Measurements from ENCODE around the gene DUSP1. TPM values are rescaled to one million over a fixed set of nuclear protein-coding genes. Genes with fewer than 3 reads are reported as not detected.

DUSP1 gene
- total RNA-seq, 4 donors from 2014 or later: 488 to 965 (median 649) TPM

GRCh38 chr5:172741206-172741582, 29.8 kb downstream of the DUSP1 start:
- WGBS, 2 donors (ENCODE audit: low coverage in 1 of 2): 25 to 38% methylated on average over 1 of the region's 1 CpG
- no peak for ATAC-seq
- Histone ChIP-seq H3K27me3 (no peaks in the 10 kb centered on the region), H3K36me3 (no peaks in the 10 kb centered on the region), H3K9me3 (no peaks in the 10 kb centered on the region), H3K27ac (peak overlapping the region; percentile 89 to 97 (median 92)), H3K4me3 (no peak overlapping the region), H3K4me1 (peaks cover 0 to 63% (median 16%) of the 10 kb centered on the region in 3 donors)
- no peak for TF ChIP-seq CTCF (IDR thresholded peaks at IDR 0.05)
- TF ChIP-seq EP300 (IDR thresholded peaks at IDR 0.05): no peak
- no peak for TF ChIP-seq POLR2AphosphoS5 (IDR thresholded peaks at IDR 0.05)
- no peak for TF ChIP-seq POLR2A (IDR thresholded peaks at IDR 0.05)

- H3K4me1 ChIP-seq: peaks cover 0 to 64% (median 16%) of the 10 kb centered on the region in 3 donors
- no peaks in the 10 kb centered on the region for H3K27me3 ChIP-seq
- H3K4me3 ChIP-seq: no peak overlapping the region
- H3K9me3 ChIP-seq: no peaks in the 10 kb centered on the region
- WGBS, 2 donors (ENCODE audit: low coverage in 1 of 2): 47 to 58% methylated on average over 8 of the region's 15 CpGs
- peak; percentile 96 for ATAC-seq
- H3K36me3 ChIP-seq: no peaks in the 10 kb centered on the region
- peak overlapping the region; percentile 89 to 97 (median 92) for H3K27ac ChIP-seq
- no peak for TF ChIP-seq EP300 (IDR thresholded peaks at IDR 0.05)
- peak; percentile 90 for TF ChIP-seq POLR2AphosphoS5 (IDR thresholded peaks at IDR 0.05)
Observed at GRCh38 chr5:172740428-172741205, 30.4 kb downstream of the DUSP1 start.

DNA sequence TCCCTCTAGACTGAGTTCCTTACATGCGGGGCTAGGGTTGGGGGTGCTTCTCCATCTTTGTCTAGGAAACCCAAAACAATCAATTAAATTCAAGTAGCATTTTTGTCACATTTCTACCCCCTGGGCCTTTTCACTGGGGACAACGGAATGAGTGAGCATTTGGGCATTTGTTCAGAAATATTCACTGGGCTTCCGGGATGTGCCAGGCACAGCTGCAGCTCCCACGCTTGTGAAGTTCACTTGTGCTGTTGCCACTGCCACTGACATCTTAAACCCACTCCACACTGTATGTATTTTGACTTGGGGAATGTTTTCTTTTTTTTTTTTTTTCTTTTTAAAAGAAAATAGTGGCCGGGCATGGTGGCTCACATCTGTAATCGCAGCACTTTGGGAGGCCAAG, 31.6 kb downstream of the DUSP1 start:
- 91% methylated on average over 5 of the region's 6 CpGs; no CpG with 5 or more reads in 1 of the 2 donors for WGBS, 2 donors (ENCODE audit: low coverage in 1 of 2)
- H3K27ac ChIP-seq: peak overlapping the region; percentile 18 to 97 (median 91)
- H3K4me3 ChIP-seq: no peak overlapping the region

GRCh38 chr5:172736508-172737135, 34.4 kb downstream of the DUSP1 start:
- Histone ChIP-seq H3K27ac (peak overlapping the region; percentile 8 to 99 (median 93)), H3K4me3 (no peak overlapping the region), H3K27me3 (no peaks in the 10 kb centered on the region), H3K36me3 (no peaks in the 10 kb centered on the region), H3K4me1 (peaks cover 0 to 78% (median 44%) of the 10 kb centered on the region in 3 donors), H3K9me3 (no peaks in the 10 kb centered on the region)
- TF ChIP-seq CTCF (IDR thresholded peaks at IDR 0.05) (no peak), POLR2A (IDR thresholded peaks at IDR 0.05) (no peak), EP300 (IDR thresholded peaks at IDR 0.05) (no peak), POLR2AphosphoS5 (IDR thresholded peaks at IDR 0.05) (no peak)
- ATAC-seq: no peak
- 89% methylated on average over 4 of the region's 11 CpGs; no CpG with 5 or more reads in 1 of the 2 donors for WGBS, 2 donors (ENCODE audit: low coverage in 1 of 2)

More for the DNA sequence above, 31.6 kb downstream of the DUSP1 start:
- Histone ChIP-seq H3K4me1 (peaks cover 0 to 68% (median 19%) of the 10 kb centered on the region in 3 donors), H3K27me3 (no peaks in the 10 kb centered on the region), H3K36me3 (no peaks in the 10 kb centered on the region), H3K9me3 (no peaks in the 10 kb centered on the region)
- no peak for ATAC-seq
- TF ChIP-seq POLR2A (IDR thresholded peaks at IDR 0.05): no peak
- no peak for TF ChIP-seq CTCF (IDR thresholded peaks at IDR 0.05)
- no peak for TF ChIP-seq POLR2AphosphoS5 (IDR thresholded peaks at IDR 0.05)
- TF ChIP-seq EP300 (IDR thresholded peaks at IDR 0.05): no peak

GRCh38 chr5:172735141-172735831, 35.7 kb downstream of the DUSP1 start:
- 90 to 100% methylated on average over 3 to 7 of the region's 12 CpGs for WGBS, 2 donors (ENCODE audit: low coverage in 1 of 2)
- Histone ChIP-seq H3K27me3 (no peaks in the 10 kb centered on the region), H3K27ac (peak overlapping the region; percentile 89 to 99 (median 98)), H3K36me3 (no peaks in the 10 kb centered on the region), H3K4me3 (no peak overlapping the region), H3K9me3 (no peaks in the 10 kb centered on the region), H3K4me1 (peaks cover 0 to 69% (median 34%) of the 10 kb centered on the region in 3 donors)
- no peak for ATAC-seq
- TF ChIP-seq POLR2AphosphoS5 (IDR thresholded peaks at IDR 0.05) (no peak), POLR2A (IDR thresholded peaks at IDR 0.05) (no peak), CTCF (IDR thresholded peaks at IDR 0.05) (no peak), EP300 (IDR thresholded peaks at IDR 0.05) (no peak)

Measured in gastroesophageal sphincter (tissue), 4 donors.